GM21360 (cell line): ENCODE results near the gene MLH3.
"Not testable (repeated sequence)": the region's sequence is repeated elsewhere in the genome, so short reads cannot be mapped to it uniquely, and the experiment has no call there.

ENCODE experiments used
- ATAC-seq: cut with Tn5 transposase; IDR thresholded peaks from one replicate; pipeline ENCODE4 v1.9.1; 2021; ENCODE audit warnings: mild to moderate bottlenecking, moderate library complexity; ENCODE audit not compliant: unreplicated experiment

Gene MLH3

DNA sequence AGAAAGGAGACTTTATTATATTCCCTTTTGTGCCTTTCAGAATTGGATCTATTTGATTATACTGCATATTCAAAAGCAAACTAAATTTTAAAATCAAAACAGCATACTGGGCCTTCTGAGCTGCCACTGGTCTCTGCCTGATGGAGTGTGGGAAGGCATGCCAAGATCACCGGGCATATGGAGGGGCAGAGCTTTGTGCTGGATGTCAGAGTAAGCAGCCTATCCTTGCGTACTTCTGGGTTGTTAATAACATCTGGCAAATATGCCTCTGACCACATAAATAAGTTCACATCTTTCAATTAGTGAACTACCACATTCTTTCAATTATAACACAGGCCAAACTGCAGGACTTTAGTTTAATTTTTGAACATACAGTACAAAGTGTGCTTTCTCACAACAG, 18.3 kb downstream of the MLH3 start:
- no peak for ATAC-seq

- no peak for ATAC-seq
These were observed 21.1 kb downstream of the MLH3 start for GRCh38 chr14:75030147-75030546.

GRCh38 chr14:75025876-75026275, 25.4 kb downstream of the MLH3 start:
- ATAC-seq: no peak

DNA sequence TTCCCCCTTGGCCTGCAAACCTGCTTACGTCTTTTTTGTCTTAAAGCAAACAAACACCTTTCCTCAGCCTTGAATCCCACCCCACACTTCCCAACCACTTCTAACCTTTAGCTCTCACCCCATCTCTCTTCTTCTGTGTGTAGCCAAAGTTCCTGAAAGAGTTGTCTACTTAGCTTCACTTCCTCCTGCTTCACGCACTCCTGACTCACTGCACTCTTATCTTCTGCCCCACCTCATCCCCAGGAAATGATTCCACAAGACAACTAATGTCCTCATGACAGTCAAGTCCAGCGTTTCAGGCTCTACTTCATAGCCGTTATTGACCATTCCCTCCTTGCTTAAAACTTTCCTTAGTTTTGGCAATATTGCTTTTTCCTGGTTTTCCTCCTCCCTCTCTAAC, 26.2 kb downstream of the MLH3 start:
- ATAC-seq: no peak

GRCh38 chr14:75023108-75023507, 28.2 kb downstream of the MLH3 start:
- ATAC-seq: no peak

DNA sequence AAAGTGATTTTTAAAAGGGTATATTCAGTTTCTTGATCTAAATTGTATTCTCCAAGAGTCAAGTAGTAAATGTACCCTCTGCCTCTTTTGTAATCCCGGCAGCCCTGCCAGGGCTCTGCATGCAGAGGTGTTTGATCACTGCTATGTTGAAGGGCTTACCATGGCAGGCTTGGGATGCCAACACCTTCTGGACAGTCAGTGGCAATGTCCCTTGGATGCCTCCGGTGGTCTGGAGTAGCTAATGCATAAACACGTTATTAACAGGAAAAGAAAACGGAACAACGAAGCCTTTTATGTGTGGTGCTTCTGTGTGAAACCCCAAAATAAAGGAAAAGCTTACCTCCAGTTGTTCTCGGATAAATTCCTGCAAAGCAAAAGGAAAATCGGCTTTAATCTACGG, 28.6 kb downstream of the MLH3 start:
- no peak for ATAC-seq

GRCh38 chr14:75018694-75019093, 32.6 kb downstream of the MLH3 start:
- ATAC-seq: no peak

DNA sequence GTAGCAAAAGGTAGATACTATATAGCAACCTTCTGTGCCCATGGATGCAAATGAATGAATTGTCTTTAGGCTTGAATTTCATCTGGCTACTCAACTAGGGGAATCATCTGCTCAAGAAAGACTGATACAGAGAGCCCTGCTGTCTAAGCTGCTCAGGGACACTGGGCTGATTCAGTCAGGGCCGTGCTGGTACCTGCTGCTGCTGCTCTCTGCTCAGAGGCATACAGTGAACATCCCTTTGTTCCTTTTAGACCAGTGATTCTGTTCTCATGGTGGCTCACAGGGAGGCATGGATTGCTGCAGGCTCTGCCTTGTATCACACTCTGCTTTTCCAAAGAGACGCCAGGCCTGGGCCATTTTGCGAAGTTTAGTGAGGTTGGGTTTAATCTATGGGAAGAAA, 34.5 kb downstream of the MLH3 start:
- no peak for ATAC-seq

DNA sequence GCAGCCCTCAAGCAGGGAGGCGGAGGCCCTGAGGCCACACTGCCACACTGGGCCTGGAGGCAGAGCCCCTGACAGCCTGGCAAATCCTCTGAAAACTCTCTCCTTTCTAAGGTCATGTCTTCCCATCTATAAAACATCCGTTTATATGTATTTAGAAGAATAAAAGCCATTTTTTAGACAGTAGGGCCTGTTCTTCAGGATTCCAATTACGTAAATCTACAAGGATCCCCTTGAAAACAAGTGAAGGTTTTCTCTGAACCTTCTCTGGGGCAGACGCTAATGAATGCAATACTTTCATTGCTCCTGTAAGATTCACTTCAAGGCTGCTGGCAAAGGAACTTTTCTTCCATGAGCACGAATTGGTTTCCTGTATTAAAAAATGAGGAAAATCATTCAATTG, 35.8 kb downstream of the MLH3 start:
- no peak for ATAC-seq

DNA sequence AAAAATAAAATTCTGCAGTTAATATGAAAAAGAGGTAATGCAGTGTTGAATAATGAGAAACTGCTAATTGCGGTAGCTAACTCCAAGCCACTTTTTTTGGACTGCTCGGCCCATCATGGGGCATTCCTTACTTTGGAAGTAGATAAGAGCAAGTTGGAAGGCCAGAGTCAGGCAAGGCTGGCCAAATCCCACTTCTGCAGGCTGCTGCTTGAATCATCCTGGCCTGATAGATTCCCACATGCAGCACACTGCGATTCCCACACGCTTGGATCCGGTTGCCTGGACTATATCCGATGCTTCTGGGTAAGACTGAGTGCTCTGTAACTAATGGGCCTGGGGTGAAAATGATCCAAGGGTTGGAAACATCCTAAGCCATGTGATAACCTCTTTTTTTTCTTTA, 38.0 kb downstream of the MLH3 start:
- no peak for ATAC-seq

DNA sequence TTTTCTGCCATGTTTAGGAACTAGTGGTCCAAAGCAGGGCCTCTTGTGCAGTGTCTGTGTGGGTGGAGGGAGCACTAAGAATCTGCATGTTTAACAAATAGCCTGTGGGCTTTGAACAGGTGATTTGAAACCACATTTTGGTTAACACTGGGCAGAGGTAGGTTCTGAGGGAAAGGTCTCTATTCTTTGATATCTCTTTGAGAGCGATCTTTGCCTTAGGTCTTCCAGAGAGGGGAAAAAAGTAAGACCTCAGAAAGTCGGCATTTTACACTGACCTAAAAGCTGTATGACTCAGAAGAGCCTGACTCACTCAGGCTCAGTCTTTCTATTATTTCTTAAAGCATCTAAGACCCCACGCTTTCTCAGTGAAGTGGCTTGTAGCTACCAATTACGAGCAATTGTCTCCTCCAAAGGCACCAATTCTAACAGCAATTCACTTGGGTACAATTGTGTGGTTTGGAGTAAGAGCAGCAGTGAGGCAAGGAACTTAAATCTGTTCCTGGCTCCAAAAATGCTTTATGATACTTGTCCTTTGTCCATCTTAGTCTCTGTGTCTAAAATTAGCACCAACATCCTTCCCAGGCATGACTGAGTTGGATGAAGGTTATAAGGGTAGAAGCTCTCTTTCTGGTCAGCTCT, 39.8 kb downstream of the MLH3 start:
- ATAC-seq: no peak

- ATAC-seq: no peak
These were observed 40.7 kb downstream of the MLH3 start for GRCh38 chr14:75010472-75011093.

- no peak for ATAC-seq
These were observed 42.1 kb downstream of the MLH3 start for GRCh38 chr14:75009176-75009575.

DNA sequence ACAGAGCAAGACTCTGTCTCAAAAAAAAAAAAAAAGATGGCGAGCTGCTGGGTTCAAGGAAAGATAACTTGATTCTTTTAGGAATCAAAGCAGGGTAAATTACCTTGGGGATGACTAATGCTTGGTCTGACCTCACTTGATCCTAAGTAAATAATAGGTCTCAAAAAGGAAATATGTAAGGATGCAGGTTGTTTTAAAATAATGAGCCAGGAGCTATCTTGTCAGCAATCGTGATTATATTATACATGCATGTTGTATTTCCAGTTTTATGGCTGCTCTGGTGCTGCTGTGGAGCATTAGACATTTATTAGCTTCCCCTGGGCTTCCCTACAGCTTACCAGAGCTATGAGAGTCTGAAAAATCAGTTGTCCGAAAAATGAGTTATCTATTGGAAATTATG, 45.9 kb downstream of the MLH3 start:
- ATAC-seq: no peak

DNA sequence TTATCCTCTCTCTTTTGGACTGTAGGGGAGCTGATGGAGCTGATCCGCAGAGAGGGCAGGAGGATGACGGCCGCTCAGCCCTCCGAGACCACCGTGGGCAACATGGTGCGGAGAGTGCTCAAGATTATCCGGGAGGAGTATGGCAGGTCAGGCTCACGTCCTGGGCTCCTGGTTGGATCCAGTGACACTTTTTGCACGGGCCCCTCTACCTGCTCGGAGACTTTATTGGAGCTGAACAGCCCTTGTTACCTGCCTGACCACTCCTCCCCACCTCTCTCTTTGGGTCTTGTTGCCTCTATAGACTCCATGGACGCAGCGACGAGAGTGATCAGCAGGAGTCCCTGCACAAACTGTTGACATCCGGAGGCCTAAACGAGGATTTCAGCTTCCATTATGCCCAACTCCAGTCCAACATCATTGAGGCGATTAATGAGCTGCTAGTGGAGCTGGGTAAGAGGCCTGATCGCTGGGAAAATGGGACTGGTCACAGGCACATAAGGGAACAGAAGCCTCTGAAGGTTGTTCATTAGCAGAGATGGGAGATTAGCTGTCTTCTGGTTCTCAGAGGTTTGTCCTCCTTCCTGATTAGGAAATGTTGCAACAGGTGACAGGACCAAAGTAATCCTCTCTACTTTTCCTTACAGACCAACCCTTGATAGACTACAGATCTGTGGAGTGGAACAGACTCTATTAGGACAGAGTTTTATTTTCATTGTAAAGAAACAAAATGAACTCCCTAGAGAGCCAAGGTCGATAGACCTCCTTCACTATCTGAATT, 47.8 kb downstream of the MLH3 start:
- no peak for ATAC-seq

DNA sequence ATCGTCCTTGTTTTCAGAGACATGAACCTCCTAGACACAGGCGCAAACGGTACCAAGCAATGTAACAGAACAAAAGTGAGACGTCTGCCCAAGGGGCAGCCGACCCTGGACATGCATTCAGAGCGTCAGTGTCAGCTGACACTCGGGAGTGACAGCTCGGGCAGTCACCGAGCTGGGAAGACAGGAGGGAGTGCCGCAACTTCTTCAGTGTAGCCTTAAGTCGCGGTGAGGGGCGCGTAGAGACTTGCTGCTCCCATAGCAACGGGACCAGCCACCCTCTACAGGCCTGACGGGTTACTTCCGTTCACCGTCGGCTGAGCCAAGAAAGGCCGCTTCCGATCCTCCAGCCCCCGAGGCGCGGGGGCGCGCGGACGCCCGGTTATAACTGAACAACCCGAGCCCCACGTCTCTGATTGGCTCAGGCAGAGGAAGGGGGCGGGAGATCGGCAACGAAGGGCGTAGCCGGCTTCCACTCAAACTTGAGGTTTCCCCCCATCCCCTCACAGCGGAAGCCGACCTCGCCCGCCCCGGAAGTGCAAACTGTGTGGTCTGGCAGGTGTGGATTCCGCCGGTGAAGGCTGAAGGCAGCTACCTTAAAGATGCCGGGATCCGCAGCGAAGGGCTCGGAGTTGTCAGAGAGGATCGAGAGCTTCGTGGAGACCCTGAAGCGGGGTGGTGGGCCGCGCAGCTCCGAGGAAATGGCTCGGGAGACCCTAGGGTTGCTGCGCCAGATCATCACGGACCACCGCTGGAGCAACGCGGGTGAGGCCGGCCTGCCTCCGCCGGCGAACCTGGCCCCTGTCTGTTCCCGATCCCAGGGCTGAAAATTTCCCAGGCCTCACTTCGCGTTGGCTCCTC, 48.6 kb downstream of the MLH3 start, which contains the start of gene EIF2B2:
TSS of gene EIF2B2 (plus strand) at position 530 of the 858 bp plus-strand sequence. CDS start at position 600, 70 bp downstream.
- ATAC-seq: peak; percentile 94

GRCh38 chr14:75001899-75002298, 49.4 kb downstream of the MLH3 start:
- no peak for ATAC-seq

DNA sequence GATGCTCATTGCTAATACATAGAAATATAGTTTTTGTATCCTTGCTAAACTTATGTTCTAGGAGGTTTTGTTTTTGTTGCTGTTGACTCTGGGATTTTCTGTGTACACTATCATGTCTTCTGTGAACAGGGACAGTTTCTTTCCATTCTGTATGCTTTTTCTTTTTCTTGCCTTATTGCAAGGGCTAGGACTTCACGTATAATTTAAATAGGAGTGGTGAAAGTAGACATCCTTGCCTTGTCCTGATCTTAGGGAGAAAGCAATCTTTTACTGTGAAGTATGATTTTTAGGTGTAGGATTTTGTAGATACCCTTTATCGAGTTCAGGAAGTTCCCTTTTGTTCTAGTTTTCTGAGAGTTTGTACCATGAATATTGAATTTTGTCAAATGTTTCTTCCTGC, 50.0 kb downstream of the MLH3 start:
- ATAC-seq: no peak

DNA sequence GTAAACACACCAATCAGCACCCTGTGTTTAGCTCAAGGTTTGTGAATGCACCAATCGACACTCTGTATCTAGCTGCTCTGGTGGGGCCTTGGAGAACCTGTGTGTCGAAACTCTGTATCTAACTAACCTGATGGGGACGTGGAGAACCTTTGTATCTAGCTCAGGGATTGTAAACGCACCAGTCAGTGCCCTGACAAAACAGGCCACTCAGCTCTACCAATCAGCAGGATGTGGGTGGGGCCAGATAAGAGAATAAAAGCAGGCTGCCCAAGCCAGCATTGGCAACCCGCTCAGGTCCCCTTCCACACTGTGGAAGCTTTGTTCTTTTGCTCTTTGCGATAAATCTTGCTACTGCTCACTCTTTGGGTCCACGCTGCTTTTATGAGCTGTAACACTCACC, 55.5 kb downstream of the MLH3 start:
- ATAC-seq: not testable (repeated sequence)

- not testable (repeated sequence) for ATAC-seq
These were observed 57.1 kb downstream of the MLH3 start for GRCh38 chr14:74994182-74994581.

DNA sequence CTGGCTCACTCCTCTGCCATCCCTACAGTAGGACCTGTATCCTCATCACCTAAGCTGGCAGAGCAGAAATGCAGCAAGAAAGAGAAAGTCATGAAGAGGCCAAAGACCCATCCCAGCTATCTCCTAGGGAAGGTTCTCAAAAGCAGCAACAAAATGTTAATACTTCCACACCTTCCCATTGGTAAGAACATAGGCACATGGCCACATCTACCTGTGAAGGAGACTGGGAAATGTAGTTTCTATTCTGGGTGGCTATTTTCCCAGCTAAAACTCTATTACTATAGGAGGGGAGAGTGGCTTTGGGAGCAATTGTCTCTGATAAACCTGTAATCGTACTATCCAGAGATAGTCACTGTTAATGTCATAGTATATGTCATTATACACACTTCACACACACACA, 62.3 kb downstream of the MLH3 start:
- ATAC-seq: no peak
